Activated T-helper 17 cell treated with anti-CD3 and anti-CD28 coated beads, Interleukin-2, amount 50 U/mL, for 72 hours (primary cell): ENCODE results near the gene SCN10A. TPM values are rescaled to one million over a fixed set of nuclear protein-coding genes. Genes with fewer than 3 reads are reported as not detected.

Experiments used
- ATAC-seq: fragments of 150-1000 bp; cut with Tn5 transposase; replicated peaks from 2 replicates; pipeline ENCODE4 v1.10.0; 2021; ENCODE audit warnings: mild to moderate bottlenecking, moderate library complexity
- H3K27ac Mint-ChIP-seq: one replicate; pipeline ENCODE4 v1.8.0; 2022; ENCODE audit warnings: mixed read lengths
- H3K27me3 Mint-ChIP-seq: one replicate; pipeline ENCODE4 v1.8.0; 2022; ENCODE audit warnings: mixed read lengths
- H3K36me3 Mint-ChIP-seq: one replicate; pipeline ENCODE4 v1.8.0; 2022; ENCODE audit warnings: low read depth, mild to moderate bottlenecking, mixed read lengths
- H3K4me1 Mint-ChIP-seq: one replicate; pipeline ENCODE4 v1.8.0; 2022; ENCODE audit warnings: mixed read lengths
- H3K4me3 Mint-ChIP-seq: one replicate; pipeline ENCODE4 v1.8.0; 2022; ENCODE audit warnings: mild to moderate bottlenecking, mixed read lengths
- H3K9me3 Mint-ChIP-seq: one replicate; pipeline ENCODE4 v1.8.0; 2022; ENCODE audit warnings: mixed read lengths
- total RNA-seq, 2 donors: library from RNA; stranded (reverse); gene quantifications; one replicate each; pipeline ENCODE4 v1.2.3, GENCODE V29; 2022

SCN10A gene
- total RNA-seq, 2 donors from 2014 or later, result not detected

- Mint-ChIP-seq H3K27me3 (peaks cover 19% of the 10 kb centered on the region), H3K27ac (no peak overlapping the region), H3K9me3 (no peaks in the 10 kb centered on the region), H3K4me3 (no peak overlapping the region), H3K36me3 (no peaks in the 10 kb centered on the region), H3K4me1 (no peaks in the 10 kb centered on the region)
- ATAC-seq, result no peak
Measured at GRCh38 chr3:38721207-38721772, 94.7 kb downstream of the SCN10A start.

GRCh38 chr3:38720465-38720864 lies 95.6 kb downstream of the SCN10A start:
- Mint-ChIP-seq H3K4me1 (no peaks in the 10 kb centered on the region), H3K36me3 (no peaks in the 10 kb centered on the region), H3K9me3 (no peaks in the 10 kb centered on the region), H3K27ac (no peak overlapping the region), H3K27me3 (peaks cover 16% of the 10 kb centered on the region), H3K4me3 (no peak overlapping the region)
- ATAC-seq, result no peak

GRCh38 chr3:38717355-38718240 lies 98.4 kb downstream of the SCN10A start:
- Mint-ChIP-seq H3K27me3 (peaks cover 13% of the 10 kb centered on the region), H3K36me3 (no peaks in the 10 kb centered on the region), H3K4me3 (no peak overlapping the region), H3K9me3 (no peaks in the 10 kb centered on the region), H3K4me1 (no peaks in the 10 kb centered on the region), H3K27ac (no peak overlapping the region)
- ATAC-seq, result no peak

GRCh38 chr3:38713121-38713520 lies 102.9 kb downstream of the SCN10A start:
- Mint-ChIP-seq H3K27me3 (peaks cover 21% of the 10 kb centered on the region), H3K4me3 (no peak overlapping the region), H3K36me3 (no peaks in the 10 kb centered on the region), H3K9me3 (no peaks in the 10 kb centered on the region), H3K27ac (no peak overlapping the region), H3K4me1 (no peaks in the 10 kb centered on the region)
- no peak for ATAC-seq

GRCh38 chr3:38711321-38711720 lies 104.7 kb downstream of the SCN10A start:
- no peaks in the 10 kb centered on the region for H3K4me1 Mint-ChIP-seq
- no peaks in the 10 kb centered on the region for H3K36me3 Mint-ChIP-seq
- H3K27ac Mint-ChIP-seq, result no peak overlapping the region
- no peak overlapping the region for H3K4me3 Mint-ChIP-seq
- no peaks in the 10 kb centered on the region for H3K9me3 Mint-ChIP-seq
- ATAC-seq, result no peak
- H3K27me3 Mint-ChIP-seq, result peaks cover 25% of the 10 kb centered on the region

- no peak for ATAC-seq
- Mint-ChIP-seq H3K4me3 (no peak overlapping the region), H3K4me1 (no peaks in the 10 kb centered on the region), H3K27me3 (peaks cover 20% of the 10 kb centered on the region), H3K9me3 (no peaks in the 10 kb centered on the region), H3K27ac (no peak overlapping the region), H3K36me3 (no peaks in the 10 kb centered on the region)
Measured at GRCh38 chr3:38707730-38708129, 108.3 kb downstream of the SCN10A start.

- no peak overlapping the region for H3K27ac Mint-ChIP-seq
- H3K4me3 Mint-ChIP-seq, result no peak overlapping the region
- H3K36me3 Mint-ChIP-seq, result no peaks in the 10 kb centered on the region
- peaks cover 20% of the 10 kb centered on the region for H3K27me3 Mint-ChIP-seq
- no peak for ATAC-seq
- no peaks in the 10 kb centered on the region for H3K4me1 Mint-ChIP-seq
- no peaks in the 10 kb centered on the region for H3K9me3 Mint-ChIP-seq
Measured at GRCh38 chr3:38706961-38707360, 109.1 kb downstream of the SCN10A start.

GRCh38 chr3:38702231-38702630 lies 113.8 kb downstream of the SCN10A start:
- no peak overlapping the region for H3K4me3 Mint-ChIP-seq
- H3K27me3 Mint-ChIP-seq, result peaks cover 4% of the 10 kb centered on the region
- H3K27ac Mint-ChIP-seq, result no peak overlapping the region
- no peak for ATAC-seq
- H3K36me3 Mint-ChIP-seq, result no peaks in the 10 kb centered on the region
- no peaks in the 10 kb centered on the region for H3K4me1 Mint-ChIP-seq
- H3K9me3 Mint-ChIP-seq, result no peaks in the 10 kb centered on the region

- Mint-ChIP-seq H3K27ac (no peak overlapping the region), H3K36me3 (no peaks in the 10 kb centered on the region), H3K9me3 (no peaks in the 10 kb centered on the region), H3K27me3 (peaks cover 4% of the 10 kb centered on the region), H3K4me1 (no peaks in the 10 kb centered on the region), H3K4me3 (no peak overlapping the region)
- no peak for ATAC-seq
Measured at GRCh38 chr3:38698760-38699159, 117.3 kb downstream of the SCN10A start.

- no peak for ATAC-seq
- H3K4me1 Mint-ChIP-seq, result no peaks in the 10 kb centered on the region
- H3K27ac Mint-ChIP-seq, result no peak overlapping the region
- H3K9me3 Mint-ChIP-seq, result no peaks in the 10 kb centered on the region
- no peak overlapping the region for H3K4me3 Mint-ChIP-seq
- peaks cover 4% of the 10 kb centered on the region for H3K27me3 Mint-ChIP-seq
- no peaks in the 10 kb centered on the region for H3K36me3 Mint-ChIP-seq
Measured at GRCh38 chr3:38698061-38698460, 118.0 kb downstream of the SCN10A start.

- Mint-ChIP-seq H3K27ac (no peak overlapping the region), H3K9me3 (no peaks in the 10 kb centered on the region), H3K27me3 (peaks cover 4% of the 10 kb centered on the region), H3K4me1 (no peaks in the 10 kb centered on the region), H3K4me3 (no peak overlapping the region), H3K36me3 (no peaks in the 10 kb centered on the region)
- no peak for ATAC-seq
Measured at GRCh38 chr3:38696034-38696433, 120.0 kb downstream of the SCN10A start.

GRCh38 chr3:38690185-38690584 lies 125.8 kb downstream of the SCN10A start:
- ATAC-seq, result no peak
- no peak overlapping the region for H3K27ac Mint-ChIP-seq
- H3K9me3 Mint-ChIP-seq, result no peaks in the 10 kb centered on the region
- no peak overlapping the region for H3K4me3 Mint-ChIP-seq
- no peaks in the 10 kb centered on the region for H3K36me3 Mint-ChIP-seq
- H3K4me1 Mint-ChIP-seq, result no peaks in the 10 kb centered on the region
- H3K27me3 Mint-ChIP-seq, result peaks cover 3% of the 10 kb centered on the region

- peaks cover 3% of the 10 kb centered on the region for H3K27me3 Mint-ChIP-seq
- H3K4me3 Mint-ChIP-seq, result no peak overlapping the region
- no peaks in the 10 kb centered on the region for H3K36me3 Mint-ChIP-seq
- no peaks in the 10 kb centered on the region for H3K9me3 Mint-ChIP-seq
- no peak for ATAC-seq
- no peaks in the 10 kb centered on the region for H3K4me1 Mint-ChIP-seq
- no peak overlapping the region for H3K27ac Mint-ChIP-seq
Measured at GRCh38 chr3:38689774-38690173, 126.2 kb downstream of the SCN10A start.

- no peaks in the 10 kb centered on the region for H3K9me3 Mint-ChIP-seq
- H3K27ac Mint-ChIP-seq, result no peak overlapping the region
- no peak for ATAC-seq
- H3K36me3 Mint-ChIP-seq, result no peaks in the 10 kb centered on the region
- peaks cover 3% of the 10 kb centered on the region for H3K27me3 Mint-ChIP-seq
- no peak overlapping the region for H3K4me3 Mint-ChIP-seq
- H3K4me1 Mint-ChIP-seq, result no peaks in the 10 kb centered on the region
Measured at GRCh38 chr3:38689346-38689745, 126.7 kb downstream of the SCN10A start.

- no peaks in the 10 kb centered on the region for H3K36me3 Mint-ChIP-seq
- H3K4me3 Mint-ChIP-seq, result no peak overlapping the region
- no peaks in the 10 kb centered on the region for H3K4me1 Mint-ChIP-seq
- no peaks in the 10 kb centered on the region for H3K9me3 Mint-ChIP-seq
- ATAC-seq, result no peak
- no peak overlapping the region for H3K27ac Mint-ChIP-seq
- H3K27me3 Mint-ChIP-seq, result peaks cover 3% of the 10 kb centered on the region
Measured at GRCh38 chr3:38687321-38687720, 128.7 kb downstream of the SCN10A start.
